ENCODE data around the gene CFAP61. TPM values are rescaled to one million over a fixed set of nuclear protein-coding genes. Genes with fewer than 3 reads are reported as not detected.

CFAP61 gene
- polyA plus RNA-seq, 1 experiment: not detected

DNA sequence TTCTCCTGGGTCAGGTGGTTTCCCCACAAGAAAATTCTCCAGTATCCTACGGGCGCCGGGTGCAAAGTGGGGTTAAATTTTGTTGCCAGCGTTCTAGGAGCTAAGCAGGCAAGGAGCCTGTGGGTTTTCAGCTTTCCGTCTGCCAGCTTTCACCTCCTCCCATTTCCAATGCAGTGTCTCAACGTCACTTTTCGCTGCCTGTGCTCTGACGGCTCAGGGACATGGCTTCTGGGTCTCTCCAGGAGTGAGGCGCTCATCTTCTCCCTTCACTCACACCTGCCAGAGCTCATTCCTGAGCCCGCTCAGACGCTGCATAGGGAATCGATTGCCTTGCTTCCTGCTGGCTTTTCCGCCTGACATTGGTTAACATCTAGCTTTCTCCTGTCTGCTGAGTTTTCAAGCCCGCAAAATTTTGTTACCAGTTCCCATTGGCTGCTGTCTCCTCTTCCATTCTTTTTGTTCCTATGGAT lies 42.5 kb upstream of the CFAP61 start:
- TF ChIP-seq CTCF (IDR thresholded peaks at IDR 0.05; ENCODE audit: low read depth, low read length): no peak
- no peak for DNase-seq (ENCODE audit: low read depth, low spot score)
- ChIA-PET CTCF (interaction anchor here (0.5 to 1.3 kb wide), 4 partner anchors 15 to 650 kb away, joined by 3 to 5 read pairs (median 4); no protein-coding TSS in a partner anchor), POLR2A (interaction anchor here (0.7 to 1.9 kb wide), 4 partner anchors 16 to 261 kb away, joined by 3 to 12 read pairs (median 3); no protein-coding TSS in a partner anchor)
- no peaks in the 10 kb centered on the region for H3K9me3 ChIP-seq (ENCODE audit: control insufficient read depth, insufficient read depth, low read length)
- H3K27me3 ChIP-seq (ENCODE audit: control insufficient read depth, insufficient read depth, low read length): no peaks in the 10 kb centered on the region
- peak overlapping the region; percentile 11 for H3K27ac ChIP-seq (ENCODE audit: low read depth, low read length)
- no peak overlapping the region for H3K4me3 ChIP-seq (ENCODE audit: low read depth, low read length)

GRCh38 chr20:20010639-20011500 lies 41.5 kb upstream of the CFAP61 start:
- ChIA-PET CTCF (interaction anchor here (0.6 to 1.3 kb wide), 2 partner anchors 16 to 815 kb away, joined by 3 read pairs; no protein-coding TSS in a partner anchor), POLR2A (interaction anchor here (1.0 to 1.9 kb wide), 4 partner anchors 8 to 37 kb away, joined by 3 to 12 read pairs (median 6); no protein-coding TSS in a partner anchor)
- peak; percentile 56 for DNase-seq (ENCODE audit: low read depth, low spot score)
- Histone ChIP-seq H3K9me3 (ENCODE audit: control insufficient read depth, insufficient read depth, low read length) (no peaks in the 10 kb centered on the region), H3K4me3 (ENCODE audit: low read depth, low read length) (peak overlapping the region; percentile 31), H3K27ac (ENCODE audit: low read depth, low read length) (no peak overlapping the region), H3K27me3 (ENCODE audit: control insufficient read depth, insufficient read depth, low read length) (no peaks in the 10 kb centered on the region)
- TF ChIP-seq CTCF (IDR thresholded peaks at IDR 0.05; ENCODE audit: low read depth, low read length): no peak

- no peak for DNase-seq (ENCODE audit: low read depth, low spot score)
- H3K9me3 ChIP-seq (ENCODE audit: control insufficient read depth, insufficient read depth, low read length): no peaks in the 10 kb centered on the region; the same call in 1 of the 2 replicates
- H3K27me3 ChIP-seq (ENCODE audit: control insufficient read depth, insufficient read depth, low read length): no peaks in the 10 kb centered on the region
- ChIA-PET CTCF (interaction anchor here (1.7 kb wide), 1 partner anchor 319 kb away, joined by 4 read pairs; no protein-coding TSS in a partner anchor), POLR2A (no interaction called here)
- no peak for TF ChIP-seq CTCF (IDR thresholded peaks at IDR 0.05; ENCODE audit: low read depth, low read length)
- H3K27ac ChIP-seq (ENCODE audit: low read depth, low read length): no peak overlapping the region
- H3K4me3 ChIP-seq (ENCODE audit: low read depth, low read length): no peak overlapping the region
These were observed 39.8 kb upstream of the CFAP61 start for GRCh38 chr20:20012541-20012940.

DNA sequence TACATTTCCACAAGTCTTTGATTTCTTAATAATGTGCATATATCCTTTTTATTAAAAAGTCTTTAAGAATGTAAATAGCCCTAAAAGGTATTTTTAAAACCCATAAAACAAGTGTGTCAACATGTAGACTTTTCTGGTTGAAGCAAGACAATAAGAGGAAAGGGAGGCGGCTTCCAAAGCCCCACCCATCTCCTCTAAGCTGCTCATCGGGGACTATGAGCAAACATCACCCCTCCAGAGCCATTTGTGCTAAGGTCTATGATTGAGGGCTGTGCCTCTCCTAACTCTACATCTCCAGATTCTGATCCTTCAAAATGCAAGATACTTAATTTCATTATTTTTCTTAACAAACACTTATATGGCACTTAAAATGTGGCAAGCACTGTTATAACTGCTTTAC lies 37.7 kb upstream of the CFAP61 start:
- Histone ChIP-seq H3K27me3 (ENCODE audit: control insufficient read depth, insufficient read depth, low read length) (no peaks in the 10 kb centered on the region), H3K27ac (ENCODE audit: low read depth, low read length) (no peak overlapping the region), H3K4me3 (ENCODE audit: low read depth, low read length) (no peak overlapping the region), H3K9me3 (ENCODE audit: control insufficient read depth, insufficient read depth, low read length) (no peaks in the 10 kb centered on the region; the same call in 1 of the 2 replicates)
- no peak for TF ChIP-seq CTCF (IDR thresholded peaks at IDR 0.05; ENCODE audit: low read depth, low read length)
- ChIA-PET POLR2A (interaction anchor here (0.6 kb wide), 1 partner anchor 32 kb away, joined by 5 read pairs; no protein-coding TSS in a partner anchor), CTCF (interaction anchor here (0.5 to 0.9 kb wide), 2 partner anchors 20 to 135 kb away, joined by 3 to 9 read pairs; no protein-coding TSS in a partner anchor)
- DNase-seq (ENCODE audit: low read depth, low spot score): no peak

Data from AG04450 (cell line).